Body of pancreas (tissue), 4 donors: ENCODE results near the gene PP2D1.

Experiments used
- POLR2A ChIP-seq, 3 donors: fragments of 450-650 bp; IDR thresholded peaks; one replicate each; pipeline ENCODE4 v1.6.1; 2016; ENCODE audit warnings: antibody characterized with exemption in 3 of 3, mild to moderate bottlenecking in 2 of 3
- TF ChIP-seq, protein P1 (sequence below), 7 experiments: fragments of 450-650 bp in 4 of 7; fragments of 200-600 bp in 3 of 7; sonication (generic) in 3 of 7; IDR thresholded peaks; one replicate each; pipeline ENCODE4 v1.5.1; 2016 to 2019; ENCODE audit warnings: antibody characterized with exemption in 7 of 7

DNA sequence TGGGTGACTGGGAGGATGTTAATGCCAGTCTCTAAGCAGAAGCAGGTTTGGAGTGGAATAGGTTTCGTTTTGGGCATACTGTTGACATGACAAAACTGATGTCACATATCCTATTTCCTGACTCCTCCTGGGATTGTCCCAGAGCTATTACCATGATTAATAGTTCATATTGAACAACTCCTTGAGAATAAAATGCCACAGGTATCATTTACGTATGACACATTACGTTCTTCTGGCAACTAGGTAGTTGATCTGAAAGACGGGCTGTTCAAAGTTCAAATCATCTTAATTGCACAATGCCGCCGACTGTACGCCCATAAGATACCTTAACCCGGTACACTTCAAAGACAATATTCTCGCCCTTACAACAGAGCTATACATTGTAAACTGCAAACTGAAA lies 66.5 kb downstream of the PP2D1 start:
- TF ChIP-seq, protein P1, sequence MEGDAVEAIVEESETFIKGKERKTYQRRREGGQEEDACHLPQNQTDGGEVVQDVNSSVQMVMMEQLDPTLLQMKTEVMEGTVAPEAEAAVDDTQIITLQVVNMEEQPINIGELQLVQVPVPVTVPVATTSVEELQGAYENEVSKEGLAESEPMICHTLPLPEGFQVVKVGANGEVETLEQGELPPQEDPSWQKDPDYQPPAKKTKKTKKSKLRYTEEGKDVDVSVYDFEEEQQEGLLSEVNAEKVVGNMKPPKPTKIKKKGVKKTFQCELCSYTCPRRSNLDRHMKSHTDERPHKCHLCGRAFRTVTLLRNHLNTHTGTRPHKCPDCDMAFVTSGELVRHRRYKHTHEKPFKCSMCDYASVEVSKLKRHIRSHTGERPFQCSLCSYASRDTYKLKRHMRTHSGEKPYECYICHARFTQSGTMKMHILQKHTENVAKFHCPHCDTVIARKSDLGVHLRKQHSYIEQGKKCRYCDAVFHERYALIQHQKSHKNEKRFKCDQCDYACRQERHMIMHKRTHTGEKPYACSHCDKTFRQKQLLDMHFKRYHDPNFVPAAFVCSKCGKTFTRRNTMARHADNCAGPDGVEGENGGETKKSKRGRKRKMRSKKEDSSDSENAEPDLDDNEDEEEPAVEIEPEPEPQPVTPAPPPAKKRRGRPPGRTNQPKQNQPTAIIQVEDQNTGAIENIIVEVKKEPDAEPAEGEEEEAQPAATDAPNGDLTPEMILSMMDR (IDR thresholded peaks at IDR 0.05): no peak
- TF ChIP-seq POLR2A (IDR thresholded peaks at IDR 0.05): no peak
